Vagina (tissue), 2 donors: ENCODE data around the gene SFXN2.

Source experiments
- CTCF ChIP-seq, 3 experiments: fragments of 450-650 bp in 2 of 3; fragments of 200-600 bp in 1 of 3; sonication (generic) in 1 of 3; IDR thresholded peaks; one replicate each; pipeline ENCODE4 v1.5.1; 2017 to 2019; ENCODE audit warnings: antibody characterized with exemption in 3 of 3, mild to moderate bottlenecking in 2 of 3, moderate library complexity in 2 of 3
- POLR2A ChIP-seq, 2 donors: fragments of 450-650 bp; IDR thresholded peaks; one replicate each; pipeline ENCODE4 v1.6.1; 2017; ENCODE audit warnings: antibody characterized with exemption in 2 of 2, mild to moderate bottlenecking in 2 of 2, moderate library complexity in 2 of 2

GRCh38 chr10:102726274-102726673 is 11.8 kb downstream of the SFXN2 start:
- TF ChIP-seq CTCF (IDR thresholded peaks at IDR 0.05) (no peak), POLR2A (IDR thresholded peaks at IDR 0.05) (no peak)
